Fibroblast of peridontal ligament (primary cell): ENCODE data around the gene B4GALT2.

Experiments
- DNase-seq: peaks from one replicate; pipeline ENCODE4 v3.0.0-alpha.2; 2010; ENCODE audit errors: extremely low read depth

Gene B4GALT2

DNA sequence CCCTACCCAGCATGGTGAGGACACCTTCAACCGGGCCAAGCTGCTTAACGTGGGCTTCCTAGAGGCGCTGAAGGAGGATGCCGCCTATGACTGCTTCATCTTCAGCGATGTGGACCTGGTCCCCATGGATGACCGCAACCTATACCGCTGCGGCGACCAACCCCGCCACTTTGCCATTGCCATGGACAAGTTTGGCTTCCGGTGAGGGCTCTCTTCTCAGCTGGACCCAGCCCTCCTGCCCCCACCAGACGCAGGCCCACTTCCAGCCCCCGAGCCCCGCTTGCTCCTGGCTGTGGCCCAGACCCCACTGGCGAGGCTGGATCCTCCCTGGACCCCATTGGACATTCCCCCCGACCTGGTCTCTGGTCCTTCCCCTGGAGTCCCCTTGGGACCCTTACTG lies 5.8 kb downstream of the B4GALT2 start:
- DNase-seq = no peak

DNA sequence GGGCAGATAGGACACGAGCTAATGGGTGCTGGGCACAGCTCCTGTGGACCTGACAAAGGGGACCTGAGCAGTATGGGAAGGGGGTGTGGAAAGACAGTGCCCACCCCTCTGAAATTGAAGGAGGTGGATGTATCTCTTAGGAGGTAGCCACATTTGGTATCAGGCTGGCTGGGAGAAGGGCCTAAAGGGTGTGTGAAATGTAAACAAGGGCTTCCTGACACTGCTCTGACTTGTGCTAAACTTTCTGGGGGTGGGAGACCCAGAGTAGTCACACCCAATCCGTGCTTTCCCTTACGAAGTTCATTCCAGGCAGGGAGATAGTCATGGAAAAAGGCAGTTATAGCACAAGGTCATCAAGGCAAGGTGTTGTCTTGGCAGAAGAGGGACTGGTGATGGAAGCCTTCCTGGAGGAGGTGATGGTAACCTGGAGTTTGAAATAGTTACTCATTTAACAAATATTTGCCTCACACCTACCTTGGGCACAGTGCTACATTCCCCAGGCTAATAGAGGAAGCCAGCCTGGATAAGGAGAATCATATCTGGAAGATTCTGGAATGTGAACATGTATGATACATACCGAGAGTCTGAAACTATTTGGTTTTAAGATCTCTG lies 7.1 kb downstream of the B4GALT2 start:
- no peak for DNase-seq

DNA sequence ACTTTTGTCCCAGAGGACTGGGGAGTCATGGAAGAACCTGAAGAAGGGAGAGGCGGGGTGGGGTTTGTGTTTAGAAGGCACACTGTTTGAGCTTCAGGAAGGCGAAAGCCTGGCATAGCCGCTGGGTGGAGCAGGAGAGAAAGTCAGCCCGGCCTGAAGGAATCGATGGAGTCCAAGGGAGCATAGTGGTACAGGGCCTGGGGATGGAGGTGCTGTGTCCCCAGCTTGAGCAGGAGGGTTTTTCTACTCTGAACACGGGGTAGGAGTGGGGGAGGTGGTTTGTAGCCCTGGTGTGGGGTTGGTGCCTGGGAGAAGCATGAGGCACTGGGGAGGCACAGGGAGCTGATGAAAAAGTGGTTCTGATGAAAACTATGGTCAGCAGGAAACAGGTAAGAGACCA lies 7.7 kb downstream of the B4GALT2 start:
- DNase-seq = no peak

DNA sequence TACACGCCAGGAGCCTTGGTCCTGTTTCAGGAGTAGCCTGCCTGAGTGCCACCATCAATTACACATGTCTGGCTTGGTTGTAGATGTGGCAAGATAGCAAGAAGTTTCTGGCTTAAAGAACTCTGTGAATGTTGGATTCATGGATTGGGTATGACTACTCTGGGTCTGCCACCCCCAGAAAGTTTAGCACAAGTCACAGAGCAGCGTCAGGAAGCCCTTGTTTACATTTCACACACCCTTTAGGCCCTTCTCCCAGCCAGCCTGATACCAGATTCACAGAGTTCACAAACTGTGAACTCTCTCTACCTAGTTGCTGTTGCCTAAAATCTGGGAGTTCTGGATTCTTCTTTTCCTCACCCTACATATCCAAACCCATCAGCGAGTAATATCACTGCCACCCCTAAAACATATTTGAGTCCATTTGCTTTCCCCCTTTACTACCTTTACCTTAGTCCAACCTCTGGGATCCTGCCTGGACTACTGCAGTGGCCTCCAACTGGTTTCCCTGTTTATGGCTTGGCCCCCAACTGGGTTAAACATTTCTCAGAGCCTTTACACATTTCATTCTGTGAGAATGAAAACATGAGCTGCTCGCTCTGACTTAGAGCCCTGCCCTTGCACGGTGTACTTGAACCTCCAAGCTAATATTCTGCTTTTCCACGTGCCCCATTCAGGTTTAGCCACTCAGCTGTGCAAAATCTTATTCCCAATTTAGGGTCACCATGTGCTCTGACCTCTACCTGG lies 8.3 kb downstream of the B4GALT2 start:
- no peak for DNase-seq

DNA sequence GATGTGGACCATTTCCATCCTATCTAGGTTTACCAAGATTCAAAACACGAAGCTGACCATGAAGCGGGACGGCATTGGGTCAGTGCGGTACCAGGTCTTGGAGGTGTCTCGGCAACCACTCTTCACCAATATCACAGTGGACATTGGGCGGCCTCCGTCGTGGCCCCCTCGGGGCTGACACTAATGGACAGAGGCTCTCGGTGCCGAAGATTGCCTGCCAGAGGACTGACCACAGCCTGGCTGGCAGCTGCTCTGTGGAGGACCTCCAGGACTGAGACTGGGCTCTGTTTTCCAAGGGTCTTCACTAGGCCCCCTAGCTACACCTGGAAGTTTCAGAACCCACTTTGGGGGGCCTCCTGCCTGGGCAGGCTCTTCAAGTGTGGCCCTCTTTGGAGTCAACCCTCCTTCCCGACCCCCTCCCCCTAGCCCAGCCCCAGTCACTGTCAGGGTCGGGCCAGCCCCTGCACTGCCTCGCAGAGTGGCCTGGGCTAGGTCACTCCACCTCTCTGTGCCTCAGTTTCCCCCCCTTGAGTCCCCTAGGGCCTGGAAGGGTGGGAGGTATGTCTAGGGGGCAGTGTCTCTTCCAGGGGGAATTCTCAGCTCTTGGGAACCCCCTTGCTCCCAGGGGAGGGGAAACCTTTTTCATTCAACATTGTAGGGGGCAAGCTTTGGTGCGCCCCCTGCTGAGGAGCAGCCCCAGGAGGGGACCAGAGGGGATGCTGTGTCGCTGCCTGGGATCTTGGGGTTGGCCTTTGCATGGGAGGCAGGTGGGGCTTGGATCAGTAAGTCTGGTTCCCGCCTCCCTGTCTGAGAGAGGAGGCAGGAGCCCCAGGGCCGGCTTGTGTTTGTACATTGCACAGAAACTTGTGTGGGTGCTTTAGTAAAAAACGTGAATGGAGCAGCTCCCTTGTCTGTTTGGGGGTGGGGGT lies 11.5 kb downstream of the B4GALT2 start:
- DNase-seq = no peak

DNA sequence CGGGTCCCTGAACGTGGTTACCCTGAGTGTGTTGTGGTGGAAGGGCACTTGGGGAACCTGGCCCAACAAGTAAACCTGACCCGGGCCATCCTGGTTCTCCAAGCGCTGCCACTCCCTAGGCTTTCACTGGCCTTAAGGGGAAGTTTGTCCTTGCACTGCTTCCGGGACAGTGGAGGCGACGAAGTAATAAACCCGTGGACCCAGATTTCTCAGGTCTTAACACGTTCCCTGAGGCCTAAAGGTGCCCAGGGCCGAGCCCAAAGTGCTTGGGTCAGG lies 12.1 kb downstream of the B4GALT2 start:
- DNase-seq = no peak

DNA sequence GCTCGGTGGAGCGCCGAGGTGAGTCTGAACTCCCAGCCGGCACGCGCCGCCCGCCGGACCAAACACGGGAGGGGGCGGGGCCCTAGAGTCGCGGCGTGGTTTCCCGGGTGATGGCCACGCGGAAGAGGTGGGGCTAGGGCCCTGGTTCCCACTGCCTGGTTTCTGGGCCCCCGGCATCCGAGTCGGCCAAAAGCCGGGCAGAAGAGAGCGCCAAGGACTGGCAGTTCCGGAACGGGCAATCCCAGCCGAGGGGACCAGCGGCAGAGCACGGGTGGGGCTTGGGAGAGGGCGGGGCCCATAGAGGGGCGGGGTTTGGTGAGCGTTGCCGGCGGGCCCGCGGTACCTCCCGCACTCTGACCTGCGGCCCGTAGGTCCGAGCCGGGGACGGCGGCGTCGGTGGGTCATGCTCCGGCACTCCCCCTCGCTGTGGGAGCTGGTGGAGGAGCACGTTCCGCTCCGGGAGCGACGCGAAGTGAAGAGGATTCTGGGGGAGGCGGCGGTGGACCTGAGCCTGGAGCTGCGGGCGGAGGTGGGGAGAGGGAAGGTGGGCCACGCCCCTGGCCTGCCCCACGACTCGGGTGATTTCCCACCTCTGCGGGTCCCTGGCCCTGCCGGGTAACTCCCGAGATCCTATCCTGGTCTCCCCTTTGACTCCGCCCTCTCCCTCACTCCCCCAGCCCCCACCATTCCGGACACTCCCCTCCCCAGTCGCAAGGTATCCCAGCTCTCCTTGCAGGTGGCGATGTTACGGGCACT lies 12.6 kb downstream of the B4GALT2 start, which contains the start of gene CCDC24:
CCDC24 (plus strand) TSS at position 124 of the 756 bp plus-strand sequence; CDS start at position 404, 280 bp downstream.
- DNase-seq = peak; percentile 76

DNA sequence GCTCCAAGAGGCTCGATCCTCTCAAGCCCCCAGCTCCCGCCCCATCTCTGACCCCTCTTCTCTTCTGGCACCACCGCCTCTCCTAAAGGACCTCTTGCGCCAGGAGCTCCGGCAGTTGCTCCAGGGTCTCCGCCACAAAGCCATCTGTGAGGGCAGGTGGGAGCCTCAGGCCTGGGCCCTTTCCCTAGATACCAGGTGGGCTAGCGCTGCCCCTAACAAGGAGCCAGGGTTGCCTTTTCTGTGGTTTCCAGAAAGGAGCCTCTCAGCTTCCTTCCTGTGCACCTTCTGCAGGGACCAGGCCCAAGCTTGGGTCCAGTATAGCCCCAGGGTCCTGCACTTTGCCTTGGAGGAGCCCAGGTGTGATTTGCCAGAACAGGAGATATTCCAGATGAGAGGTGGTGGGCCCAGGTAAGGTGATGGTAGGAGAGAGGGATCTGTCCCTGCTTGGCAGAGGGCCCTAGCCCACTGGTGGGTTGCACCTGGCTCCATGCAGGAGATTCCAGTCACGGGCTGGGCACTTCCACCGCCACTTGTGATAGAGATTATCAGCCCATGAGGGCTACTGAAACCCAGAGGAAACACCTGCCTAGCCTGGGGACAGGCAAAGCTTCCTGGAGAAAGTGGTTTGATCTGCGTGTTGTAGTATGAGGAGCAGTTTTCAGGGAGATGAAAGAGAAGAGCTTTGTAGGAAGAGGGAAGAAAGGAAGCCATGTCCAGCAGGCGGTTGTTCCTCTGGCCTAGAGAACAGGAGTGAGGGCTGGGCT lies 13.4 kb downstream of the B4GALT2 start:
- no peak for DNase-seq

DNA sequence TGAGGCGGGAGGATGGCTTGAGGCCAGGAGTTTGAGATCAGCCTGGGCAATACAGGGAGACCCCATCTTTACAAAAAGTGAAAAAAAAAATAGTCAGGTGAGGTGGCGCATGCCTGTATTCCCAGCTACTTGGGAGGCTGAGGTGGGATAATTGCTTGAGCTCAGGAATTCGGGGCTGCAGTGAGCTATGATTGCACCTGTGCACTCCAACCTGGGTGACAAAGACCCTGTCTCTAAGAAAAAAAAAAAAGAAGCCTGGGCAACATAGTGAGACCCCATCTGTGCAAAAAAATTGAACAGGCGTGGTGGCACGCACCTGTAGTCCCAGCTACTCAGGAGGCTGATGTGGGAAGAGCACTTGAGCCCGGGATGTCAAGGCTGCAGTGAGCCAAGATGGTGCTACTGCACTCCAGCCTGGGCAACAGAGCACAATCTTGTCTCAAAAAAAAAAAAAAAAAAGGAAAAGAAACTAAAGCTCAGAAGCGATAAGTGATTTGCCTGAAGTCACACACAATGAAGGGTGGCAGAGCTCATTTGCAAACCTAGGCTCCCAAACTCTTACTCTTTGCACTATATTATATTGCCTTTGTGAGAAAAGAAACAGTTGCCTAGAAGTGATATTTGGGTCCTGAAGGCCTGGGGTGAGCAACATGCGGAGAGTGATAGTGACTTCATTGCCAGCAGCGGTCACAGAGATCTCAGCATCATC lies 14.3 kb downstream of the B4GALT2 start:
- DNase-seq = no peak

DNA sequence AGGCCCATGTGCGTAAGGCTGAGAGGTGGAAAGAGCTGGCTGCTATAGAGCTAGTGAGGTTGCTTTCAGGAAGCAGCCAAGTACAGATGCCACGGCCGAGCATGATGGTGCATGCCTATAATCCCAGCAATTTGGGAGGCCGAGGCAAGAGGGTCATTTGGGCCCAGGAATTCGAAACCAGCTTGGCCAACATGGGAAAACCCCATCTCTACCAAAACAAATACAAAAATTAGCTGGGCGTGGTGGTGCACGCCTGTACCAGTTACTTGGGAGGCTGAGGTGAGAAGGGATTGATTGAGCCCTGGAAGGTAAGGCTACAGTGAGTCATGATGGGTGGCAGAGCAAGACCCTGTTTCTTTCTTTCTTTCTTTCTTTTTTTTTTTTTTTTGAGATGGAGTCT lies 15.1 kb downstream of the B4GALT2 start:
- DNase-seq = no peak

DNA sequence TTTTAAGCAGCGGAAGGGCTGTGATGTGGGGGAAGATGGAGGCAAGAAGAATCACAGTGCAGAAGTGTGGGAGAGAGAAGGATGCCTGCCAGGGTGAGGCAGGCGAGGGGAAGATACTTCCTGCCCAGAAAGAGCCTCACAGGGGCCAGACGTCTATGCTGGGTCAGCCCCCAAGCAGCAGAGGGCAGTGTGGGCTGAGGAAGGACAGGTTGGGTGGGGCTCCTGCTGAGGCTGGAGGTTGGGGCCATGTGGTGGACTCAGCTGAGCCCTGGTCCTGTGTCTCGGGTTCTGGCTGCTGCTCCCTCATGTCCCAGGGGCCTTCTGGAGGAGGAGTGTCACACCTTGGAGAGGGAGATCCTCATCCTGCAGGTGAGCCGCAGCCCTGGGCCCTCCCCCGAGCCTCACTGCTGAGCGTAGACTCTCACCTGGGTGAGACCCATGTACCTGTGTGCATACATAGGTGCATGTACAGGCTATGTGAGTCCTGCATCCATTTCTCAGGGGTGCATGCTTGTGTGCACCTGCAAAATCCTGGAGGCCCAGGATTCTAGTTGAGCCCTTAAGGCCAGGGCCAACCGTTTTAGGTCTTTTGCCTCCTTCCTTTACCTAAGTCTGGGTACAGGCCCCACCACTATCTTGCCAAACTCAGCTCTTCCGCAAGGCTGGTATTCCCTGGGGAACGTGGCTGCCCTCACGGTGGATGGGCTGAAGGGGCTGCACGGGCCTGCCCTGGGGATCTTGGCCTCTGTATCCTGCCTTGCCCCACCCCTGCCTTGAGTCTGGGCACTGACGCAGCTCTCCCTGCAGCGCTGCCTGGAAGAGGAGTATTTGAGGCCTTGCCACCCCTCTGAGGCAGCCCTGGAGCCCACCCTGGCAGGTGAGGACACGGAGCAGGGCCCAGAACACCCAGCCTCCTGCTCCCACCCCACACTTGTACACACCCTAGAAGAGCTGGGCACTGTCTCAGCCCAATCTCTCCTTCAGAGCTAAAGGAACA lies 16.1 kb downstream of the B4GALT2 start:
- no peak for DNase-seq

DNA sequence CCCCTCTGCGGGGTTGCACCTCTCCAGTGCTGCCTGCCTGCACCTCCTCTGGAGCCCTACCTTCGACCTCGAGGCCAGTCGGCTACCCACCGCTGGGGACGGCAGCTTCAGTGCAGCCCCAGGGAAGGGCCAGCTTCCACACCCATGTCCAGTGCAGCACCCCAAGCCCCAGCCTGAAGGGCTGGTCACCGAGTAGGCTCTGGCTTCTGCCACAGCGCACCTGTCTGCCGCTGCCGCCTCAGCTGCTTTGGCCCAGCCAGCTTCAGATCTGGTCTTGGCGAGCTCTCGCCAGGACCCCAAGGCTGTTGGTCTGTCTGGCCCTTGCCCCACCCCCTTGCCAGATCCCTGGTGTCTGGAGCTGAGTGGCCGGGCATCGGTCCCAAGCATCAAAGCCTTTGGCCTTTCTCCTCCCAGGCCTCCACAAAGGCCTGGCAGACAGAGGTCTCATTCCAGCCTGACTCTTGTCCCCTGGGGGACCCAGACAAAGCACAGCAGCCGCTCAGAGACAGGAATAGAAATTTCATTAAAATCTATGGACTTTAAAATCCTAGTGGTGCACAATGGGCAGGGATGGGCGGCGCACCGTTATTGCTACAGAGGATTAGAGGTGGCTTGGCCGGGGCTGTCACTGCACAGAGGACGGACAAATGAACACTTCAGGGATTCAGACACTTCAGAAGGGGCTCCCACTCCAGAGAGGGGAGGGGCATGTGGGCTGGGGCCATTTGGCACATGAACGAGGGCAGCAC lies 17.1 kb downstream of the B4GALT2 start:
- DNase-seq = no peak

DNA sequence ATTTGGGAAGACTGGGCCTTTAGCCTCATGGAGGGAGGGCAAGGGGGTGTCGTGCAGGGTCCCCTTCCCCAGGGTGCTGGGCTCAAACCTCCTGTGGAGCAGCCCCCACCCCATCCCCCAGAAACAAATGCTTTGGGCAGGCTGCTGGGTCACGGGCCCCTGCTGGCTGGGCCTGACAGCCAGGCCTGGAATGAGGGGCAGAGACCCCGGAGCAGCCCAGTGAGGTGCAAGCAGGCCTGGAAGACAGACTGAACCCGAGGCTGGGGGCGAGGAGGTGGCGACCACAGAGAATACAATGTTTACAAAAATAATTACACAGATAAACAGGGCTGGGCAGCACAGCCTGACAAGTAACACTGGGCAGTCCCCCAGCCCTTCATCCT lies 17.7 kb downstream of the B4GALT2 start:
- no peak for DNase-seq

DNA sequence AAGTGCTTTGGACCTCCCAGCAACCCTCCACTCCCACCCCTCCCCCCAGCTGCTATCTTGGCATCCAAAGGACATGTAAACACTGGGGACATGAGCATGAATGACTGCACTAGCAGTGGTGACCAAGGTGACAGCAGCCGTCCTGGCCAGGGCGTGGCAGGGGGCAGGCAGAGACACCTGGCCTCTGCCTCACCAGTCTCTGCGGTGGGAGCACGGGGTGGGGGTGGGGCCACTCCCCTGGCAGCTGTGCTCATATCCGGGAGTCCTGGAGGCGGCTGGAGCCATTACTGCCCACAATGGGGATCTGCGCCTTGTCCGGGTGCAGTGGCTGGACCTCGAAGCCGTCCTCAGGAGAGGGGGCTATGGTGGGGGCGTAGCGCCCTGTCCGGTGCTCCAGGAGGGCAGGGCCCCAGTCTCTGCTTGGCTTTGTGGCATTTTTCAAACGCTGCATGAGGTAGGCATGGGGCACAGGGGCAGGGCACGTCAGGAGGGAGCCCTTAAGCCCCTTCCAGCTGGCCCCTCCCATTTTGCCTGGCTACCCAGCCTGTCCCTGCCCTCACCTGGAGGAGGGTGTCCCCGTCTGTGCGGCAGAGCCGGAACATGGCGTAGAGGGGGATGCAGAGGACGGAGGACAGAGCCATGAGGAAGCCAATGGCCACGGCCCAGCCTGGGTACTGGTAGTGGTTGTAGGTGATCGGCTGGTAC lies 18.4 kb downstream of the B4GALT2 start:
- no peak for DNase-seq

DNA sequence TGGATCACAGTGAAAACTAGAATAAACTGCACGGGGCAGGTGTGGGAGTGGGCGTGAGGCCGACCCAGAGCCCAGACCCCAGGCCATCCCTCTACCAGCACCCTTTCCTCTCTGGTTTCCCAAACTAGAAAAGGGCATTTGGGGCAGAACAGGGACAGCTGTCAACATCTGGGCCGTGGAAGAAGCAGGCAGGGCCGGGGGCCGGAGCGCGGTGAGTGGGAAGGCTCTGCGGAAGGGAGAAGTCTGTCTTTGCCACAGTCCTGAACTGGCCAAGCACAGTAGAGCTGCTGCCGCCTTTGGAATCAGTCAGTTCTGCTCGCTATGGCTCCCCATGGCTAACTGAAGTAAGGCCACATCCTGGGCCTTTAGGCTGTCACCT lies 19.0 kb downstream of the B4GALT2 start:
- DNase-seq = no peak

DNA sequence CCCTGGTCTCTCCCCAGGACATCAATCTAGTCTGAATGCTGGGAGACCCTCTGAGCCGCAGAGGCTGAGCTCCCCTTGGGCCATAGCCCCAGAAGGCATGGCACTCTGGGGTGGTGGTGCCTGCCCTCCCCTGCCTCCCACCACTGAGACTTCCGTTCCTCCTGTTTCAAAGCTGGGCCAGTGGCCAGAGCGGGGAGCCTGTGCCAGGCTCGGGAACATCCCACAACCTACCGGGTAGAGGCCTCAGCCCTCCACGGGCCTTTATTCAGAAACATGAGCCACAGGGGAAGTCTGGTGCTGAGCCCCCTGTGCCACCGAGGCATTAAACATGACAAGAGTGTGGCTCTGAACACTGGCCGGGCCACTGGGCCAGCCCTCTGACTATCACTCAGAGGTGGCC lies 20.4 kb downstream of the B4GALT2 start:
- no peak for DNase-seq

DNA sequence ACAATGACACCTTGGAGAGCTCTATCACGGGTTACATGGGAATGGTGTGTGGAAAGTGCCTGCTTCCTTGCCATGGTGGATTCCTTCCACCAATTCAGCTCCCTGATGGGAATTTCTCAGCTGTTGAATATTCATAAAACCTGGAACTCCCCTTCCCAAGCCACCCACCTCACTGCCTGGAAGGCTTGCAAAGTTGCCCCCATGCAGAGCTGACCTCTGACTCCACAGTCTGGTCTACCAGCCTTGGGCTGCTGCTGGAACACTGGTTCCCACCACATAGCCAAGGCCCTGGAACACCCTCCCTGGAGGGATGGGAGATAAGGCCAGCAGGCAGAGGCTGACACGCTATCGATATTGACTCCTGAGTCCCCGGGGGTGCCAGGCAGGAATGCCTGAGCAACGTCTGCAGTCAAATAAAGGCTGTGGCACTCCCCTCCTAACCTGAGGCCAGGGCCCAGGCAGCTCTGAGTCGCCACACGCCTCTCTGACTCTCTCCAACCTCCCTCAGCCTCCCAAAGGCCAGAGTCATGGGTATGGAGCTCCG lies 21.2 kb downstream of the B4GALT2 start:
- no peak for DNase-seq

DNA sequence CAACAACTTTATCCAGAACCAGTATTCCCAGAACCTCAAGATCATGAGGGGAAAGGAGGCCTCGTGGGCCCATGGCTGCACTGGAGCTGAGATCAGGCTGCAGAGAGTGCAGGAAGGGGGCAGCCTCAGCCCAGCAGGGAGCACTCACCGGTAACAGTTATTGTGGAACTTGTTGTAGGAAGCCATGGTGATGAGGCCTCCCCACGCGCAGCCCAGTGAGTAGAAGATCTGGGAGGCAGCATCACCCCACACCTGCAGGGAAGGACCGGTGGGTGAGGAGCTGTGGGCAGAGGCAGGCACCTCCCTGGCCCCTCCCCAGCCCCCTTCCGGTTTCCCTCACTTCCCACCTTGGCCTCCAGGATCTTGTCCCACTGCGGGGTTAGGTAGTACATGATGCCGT lies 23.2 kb downstream of the B4GALT2 start:
- DNase-seq = no peak
